CD4-positive, CD25-positive, alpha-beta regulatory T cell (primary cell): ENCODE measurements around the gene PRPF38A. TPM values are rescaled to one million over a fixed set of nuclear protein-coding genes. Genes with fewer than 3 reads are reported as not detected.

Source experiments
- ATAC-seq, 2 donors: fragments of 150-1000 bp; cut with Tn5 transposase; one replicate each; pipeline ENCODE4 v1.10.0; 2021; ENCODE audit warnings: low read depth in 2 of 2, moderate number of reproducible peaks in 2 of 2, moderate library complexity in 1 of 2
- DNase-seq, 3 donors: peaks; one replicate each; pipeline versions ENCODE4 v3.0.0 to v3.0.0-alpha.2; 2012 to 2022; ENCODE audit warnings: mixed read lengths in 1 of 3
- H3K27ac ChIP-seq: one replicate; pipeline ENCODE4 v1.7.0; 2013; ENCODE audit warnings: mild to moderate bottlenecking, low read length; ENCODE audit not compliant: insufficient read depth, poor library complexity, severe bottlenecking
- H3K27me3 ChIP-seq: one replicate; pipeline ENCODE4 v1.7.0; 2013; ENCODE audit warnings: low read length; ENCODE audit not compliant: control insufficient read depth, insufficient read depth
- H3K36me3 ChIP-seq: one replicate; pipeline ENCODE4 v1.7.0; 2013; ENCODE audit warnings: mild to moderate bottlenecking, low read length, moderate library complexity; ENCODE audit not compliant: control insufficient read depth, insufficient read depth
- H3K4me1 ChIP-seq: 2 replicates; pipeline ENCODE4 v1.7.0; 2013; ENCODE audit warnings: mild to moderate bottlenecking, low read length; ENCODE audit not compliant: insufficient read depth, control insufficient read depth, poor library complexity, severe bottlenecking
- H3K4me3 ChIP-seq: one replicate; pipeline ENCODE4 v1.7.0; 2013; ENCODE audit warnings: low read depth, mild to moderate bottlenecking, low read length, moderate library complexity
- H3K9me3 ChIP-seq, 2 experiments: 1 replicate in 1 of 2; 2 replicates in 1 of 2; pipeline ENCODE4 v1.7.0; 2013; ENCODE audit warnings: low read length in 2 of 2, mild to moderate bottlenecking in 1 of 2, moderate library complexity in 1 of 2; ENCODE audit not compliant: control insufficient read depth in 2 of 2
- H3K27ac Mint-ChIP-seq, 3 donors: one replicate each; pipeline ENCODE4 v1.8.0; 2020 to 2022; ENCODE audit warnings: mild to moderate bottlenecking in 3 of 3, mixed read lengths in 3 of 3, moderate library complexity in 2 of 3
- H3K27me3 Mint-ChIP-seq: one replicate; pipeline ENCODE4 v1.8.0; 2022; ENCODE audit warnings: mild to moderate bottlenecking, mixed read lengths
- H3K36me3 Mint-ChIP-seq: one replicate; pipeline ENCODE4 v1.8.0; 2020; ENCODE audit warnings: mixed read lengths
- H3K4me1 Mint-ChIP-seq, 4 donors: one replicate each; pipeline ENCODE4 v1.8.0; 2020 to 2022; ENCODE audit warnings: mixed read lengths in 4 of 4, mild to moderate bottlenecking in 1 of 4
- H3K4me3 Mint-ChIP-seq, 4 donors: one replicate each; pipeline ENCODE4 v1.8.0; 2020 to 2022; ENCODE audit warnings: mild to moderate bottlenecking in 4 of 4, mixed read lengths in 4 of 4, moderate library complexity in 3 of 4
- H3K9me3 Mint-ChIP-seq, 7 donors: one replicate each; pipeline ENCODE4 v1.8.0; 2020 to 2022; ENCODE audit warnings: mixed read lengths in 7 of 7, mild to moderate bottlenecking in 3 of 7, moderate library complexity in 2 of 7
- polyA plus RNA-seq, 4 donors: library from polyadenylated mRNA; unstranded; fragments of 300-500 nt; fragmentation: Illumina TruSeq; gene quantifications; one replicate each; pipeline ENCODE4 v1.2.3, GENCODE V29; 2021
- total RNA-seq: library from RNA; stranded (reverse); gene quantifications from one replicate; pipeline ENCODE4 v1.2.3, GENCODE V29; 2022

Gene PRPF38A, protein sequence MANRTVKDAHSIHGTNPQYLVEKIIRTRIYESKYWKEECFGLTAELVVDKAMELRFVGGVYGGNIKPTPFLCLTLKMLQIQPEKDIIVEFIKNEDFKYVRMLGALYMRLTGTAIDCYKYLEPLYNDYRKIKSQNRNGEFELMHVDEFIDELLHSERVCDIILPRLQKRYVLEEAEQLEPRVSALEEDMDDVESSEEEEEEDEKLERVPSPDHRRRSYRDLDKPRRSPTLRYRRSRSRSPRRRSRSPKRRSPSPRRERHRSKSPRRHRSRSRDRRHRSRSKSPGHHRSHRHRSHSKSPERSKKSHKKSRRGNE
- total RNA-seq = 64.4 TPM
- polyA plus RNA-seq = 10 to 100 TPM; 38.9 to 43.6 (median 41.1) TPM

DNA sequence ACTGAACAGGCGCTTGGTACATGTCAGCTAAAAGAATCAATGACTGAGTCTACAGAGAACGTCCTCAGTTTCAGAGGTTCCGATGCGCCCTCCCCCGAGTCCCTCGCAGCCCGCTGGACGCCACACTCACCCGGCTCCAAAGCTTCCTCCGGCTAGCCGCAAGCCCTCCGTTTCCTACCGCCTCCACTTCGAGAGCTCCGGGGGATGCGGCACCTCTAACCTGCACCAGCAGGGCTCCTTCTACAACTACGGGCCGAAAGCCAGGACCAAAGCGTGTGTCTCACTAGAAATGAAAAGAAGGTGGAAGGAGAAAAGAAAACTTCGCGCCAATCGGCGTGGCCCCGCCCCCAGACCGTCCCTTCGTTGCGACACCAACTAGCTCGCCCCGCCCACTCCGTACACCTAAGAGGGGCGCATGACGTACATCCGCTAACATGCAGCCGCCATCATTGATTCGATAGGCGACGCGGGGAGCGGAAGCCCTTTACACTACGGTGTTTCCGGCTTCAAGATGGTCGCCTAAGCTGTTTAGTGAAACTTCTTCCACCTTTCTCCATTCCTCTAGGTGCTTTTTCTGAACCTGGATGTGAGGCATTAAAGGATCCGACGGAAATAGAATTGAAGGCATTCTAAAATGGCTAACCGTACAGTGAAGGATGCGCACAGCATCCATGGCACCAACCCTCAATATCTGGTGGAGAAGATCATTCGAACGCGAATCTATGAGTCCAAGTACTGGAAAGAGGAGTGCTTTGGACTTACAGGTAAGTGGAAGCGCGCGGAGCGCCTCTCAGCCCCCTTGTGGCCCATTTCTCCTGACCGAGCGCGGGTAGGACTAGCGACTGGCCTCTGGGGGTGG lies at the start of gene PRPF38A, which contains the start of gene ORC1:
Gene PRPF38A, plus strand, starts transcription at position 487 of the 859 bp plus-strand sequence. Its CDS starts 148 bp downstream, at position 635.
Gene ORC1, minus strand, starts transcription at position 308 of the 859 bp plus-strand sequence. CDS start 2,200 bp downstream, outside the sequence.
- Histone ChIP-seq H3K4me3 (peak within 1 kb of the TSS; percentile 97), H3K9me3 (no peaks in the 10 kb centered on the region), H3K4me1 (peaks cover 21% of the 10 kb centered on the region), H3K27ac (peak within 1 kb of the TSS; percentile 97), H3K36me3 (peaks cover 28% of the 10 kb centered on the region), H3K27me3 (no peaks in the 10 kb centered on the region)
- ATAC-seq (peak; percentile 94 to 95), DNase-seq (peak; percentile 96 to 99 (median 97))
- H3K4me3 Mint-ChIP-seq = peak within 1 kb of the TSS; percentile 96 to 100 (median 99)
- H3K4me1 Mint-ChIP-seq = peaks cover 18 to 46% (median 36%) of the 10 kb centered on the region in 4 donors
- no peaks in the 10 kb centered on the region for H3K9me3 Mint-ChIP-seq
- no peaks in the 10 kb centered on the region for H3K27me3 Mint-ChIP-seq
- peak within 1 kb of the TSS; percentile 98 to 100 (median 99) for H3K27ac Mint-ChIP-seq
- peaks cover 20% of the 10 kb centered on the region for H3K36me3 Mint-ChIP-seq

DNA sequence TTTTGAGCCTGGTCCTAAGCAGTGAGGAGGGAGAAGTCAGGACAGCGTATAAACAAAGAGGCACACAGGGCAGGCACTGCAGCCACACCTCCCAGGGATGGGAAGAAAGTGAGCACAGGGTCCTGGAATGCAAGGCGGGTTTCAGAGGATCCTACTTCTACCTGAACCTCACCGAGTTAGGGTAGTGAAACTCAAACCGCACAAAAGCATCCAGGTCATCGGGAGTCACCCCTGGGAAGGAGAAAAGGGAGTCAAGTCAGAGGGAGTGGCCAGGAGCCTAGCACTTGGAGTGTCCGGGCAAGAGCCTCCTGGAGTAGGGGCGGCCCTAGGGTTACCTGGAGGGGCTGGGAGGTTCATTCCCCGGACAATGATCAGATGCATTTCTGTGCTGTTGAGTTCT lies 49.0 kb upstream of the PRPF38A start:
- no peaks in the 10 kb centered on the region for H3K9me3 ChIP-seq
- H3K4me1 Mint-ChIP-seq = no peaks in the 10 kb centered on the region
- H3K27ac ChIP-seq = no peak overlapping the region
- peaks cover 45% of the 10 kb centered on the region for H3K36me3 Mint-ChIP-seq
- no peaks in the 10 kb centered on the region for H3K27me3 ChIP-seq
- H3K9me3 Mint-ChIP-seq = no peaks in the 10 kb centered on the region
- H3K4me1 ChIP-seq = no peaks in the 10 kb centered on the region
- H3K27me3 Mint-ChIP-seq = no peaks in the 10 kb centered on the region
- ATAC-seq (no peak), DNase-seq (no peak)
- H3K4me3 ChIP-seq = no peak overlapping the region
- H3K36me3 ChIP-seq = peaks cover 83% of the 10 kb centered on the region
- peak overlapping the region in 1 of 4 donors; percentile 61 for H3K4me3 Mint-ChIP-seq
- H3K27ac Mint-ChIP-seq = no peak overlapping the region

GRCh38 chr1:52355847-52356505 lies 48.4 kb upstream of the PRPF38A start:
- H3K9me3 ChIP-seq = no peaks in the 10 kb centered on the region
- H3K4me1 ChIP-seq = no peaks in the 10 kb centered on the region
- no peaks in the 10 kb centered on the region for H3K27me3 ChIP-seq
- Mint-ChIP-seq H3K4me3 (no peak overlapping the region), H3K36me3 (peaks cover 45% of the 10 kb centered on the region), H3K9me3 (no peaks in the 10 kb centered on the region), H3K4me1 (no peaks in the 10 kb centered on the region), H3K27me3 (no peaks in the 10 kb centered on the region), H3K27ac (no peak overlapping the region)
- H3K36me3 ChIP-seq = peaks cover 87% of the 10 kb centered on the region
- H3K27ac ChIP-seq = no peak overlapping the region
- no peak overlapping the region for H3K4me3 ChIP-seq
- DNase-seq (no peak), ATAC-seq (no peak)

GRCh38 chr1:52356818-52357355 lies 47.5 kb upstream of the PRPF38A start:
- Mint-ChIP-seq H3K4me1 (peaks cover 0 to 5% (median 1%) of the 10 kb centered on the region in 4 donors), H3K27me3 (no peaks in the 10 kb centered on the region), H3K9me3 (no peaks in the 10 kb centered on the region), H3K27ac (peak overlapping the region in 1 of 3 donors; percentile 41), H3K4me3 (peak overlapping the region in 1 of 4 donors; percentile 33), H3K36me3 (peaks cover 51% of the 10 kb centered on the region)
- no peak for DNase-seq
- Histone ChIP-seq H3K27me3 (no peaks in the 10 kb centered on the region), H3K9me3 (no peaks in the 10 kb centered on the region), H3K4me3 (no peak overlapping the region), H3K27ac (no peak overlapping the region), H3K4me1 (no peaks in the 10 kb centered on the region), H3K36me3 (peaks cover 96% of the 10 kb centered on the region)
- ATAC-seq = no peak

- Histone ChIP-seq H3K27me3 (no peaks in the 10 kb centered on the region), H3K4me1 (no peaks in the 10 kb centered on the region), H3K36me3 (peaks cover 100% of the 10 kb centered on the region), H3K9me3 (no peaks in the 10 kb centered on the region), H3K4me3 (no peak overlapping the region), H3K27ac (no peak overlapping the region)
- Mint-ChIP-seq H3K9me3 (no peaks in the 10 kb centered on the region), H3K4me1 (peaks cover 0 to 6% (median 1%) of the 10 kb centered on the region in 4 donors), H3K4me3 (no peak overlapping the region), H3K36me3 (peaks cover 56% of the 10 kb centered on the region), H3K27ac (no peak overlapping the region), H3K27me3 (no peaks in the 10 kb centered on the region)
- DNase-seq (no peak), ATAC-seq (no peak)
Observed at GRCh38 chr1:52357397-52357796, 47.0 kb upstream of the PRPF38A start.

DNA sequence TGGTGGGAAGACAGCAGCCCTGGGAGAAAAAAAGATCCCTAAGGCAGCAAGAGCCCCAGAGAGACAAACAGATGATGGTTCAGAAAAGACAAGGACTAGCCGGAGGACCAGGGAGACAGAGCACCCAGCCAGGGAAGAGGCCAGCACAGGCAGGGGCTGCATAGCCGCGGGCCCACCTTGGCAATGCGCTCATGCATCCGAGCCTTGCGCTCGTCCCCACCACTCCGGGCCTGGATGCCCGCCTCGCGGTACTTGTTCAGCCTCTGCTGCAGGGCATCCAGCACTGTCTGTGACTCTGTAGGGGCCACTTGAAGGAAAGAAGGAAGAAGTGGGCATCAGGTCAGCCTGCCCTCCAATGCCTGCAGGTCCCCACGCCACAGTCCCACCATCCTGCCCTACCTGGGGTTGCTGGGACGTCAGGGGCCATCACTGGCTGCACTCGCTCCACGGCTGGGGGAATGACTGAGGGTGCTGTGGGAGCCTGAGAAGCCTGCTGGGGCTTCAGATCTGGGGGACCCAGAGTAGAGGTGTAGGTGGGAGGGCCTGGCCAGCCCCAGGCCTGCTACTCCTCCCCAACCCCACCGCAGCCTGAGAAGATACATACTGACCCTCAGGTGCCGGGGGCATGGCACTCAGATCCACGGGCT lies 45.4 kb upstream of the PRPF38A start:
- Mint-ChIP-seq H3K4me1 (peaks cover 0 to 14% (median 8%) of the 10 kb centered on the region in 4 donors), H3K27me3 (no peaks in the 10 kb centered on the region), H3K4me3 (no peak overlapping the region), H3K9me3 (no peaks in the 10 kb centered on the region), H3K27ac (no peak overlapping the region), H3K36me3 (peaks cover 45% of the 10 kb centered on the region)
- Histone ChIP-seq H3K27ac (no peak overlapping the region), H3K4me1 (peaks cover 1% of the 10 kb centered on the region), H3K4me3 (no peak overlapping the region), H3K9me3 (no peaks in the 10 kb centered on the region), H3K27me3 (no peaks in the 10 kb centered on the region), H3K36me3 (peaks cover 89% of the 10 kb centered on the region)
- ATAC-seq (no peak), DNase-seq (no peak)
